Stimulated activated naive B cell treated with anti-CD40 and anti-IgM and Interleukin-4, amounts not matched to agents 10 μg/mL and 1 μg/mL and 100 μg/mL, for 72 hours (primary cell): ENCODE measurements around the gene GNG4.
A peak's percentile ranks its signal among the peaks of the same experiment; 100 is the strongest.
"Not testable (repeated sequence)": the region's sequence is repeated elsewhere in the genome, so short reads cannot be mapped to it uniquely, and the experiment has no call there.

ENCODE experiments used
- ATAC-seq, 2 donors: fragments of 150-1000 bp; cut with Tn5 transposase; replicated peaks; 2 replicates each; pipeline ENCODE4 v1.10.0; 2021; ENCODE audit warnings: moderate library complexity in 1 of 2
- DNase-seq: peaks from one replicate; pipeline ENCODE4 v3.0.0; 2021
- H3K27ac Mint-ChIP-seq: one replicate; pipeline ENCODE4 v1.8.0; 2022; ENCODE audit warnings: mild to moderate bottlenecking, mixed read lengths
- H3K27me3 Mint-ChIP-seq, 2 donors: one replicate each; pipeline ENCODE4 v1.8.0; 2022; ENCODE audit warnings: mixed read lengths in 2 of 2
- H3K36me3 Mint-ChIP-seq, 2 donors: one replicate each; pipeline ENCODE4 v1.8.0; 2022; ENCODE audit warnings: mixed read lengths in 2 of 2, mild to moderate bottlenecking in 1 of 2
- H3K4me1 Mint-ChIP-seq, 2 donors: one replicate each; pipeline ENCODE4 v1.8.0; 2022; ENCODE audit warnings: mixed read lengths in 2 of 2, mild to moderate bottlenecking in 1 of 2
- H3K4me3 Mint-ChIP-seq, 2 donors: one replicate each; pipeline ENCODE4 v1.8.0; 2022; ENCODE audit warnings: mild to moderate bottlenecking in 2 of 2, mixed read lengths in 2 of 2, moderate library complexity in 1 of 2
- H3K9me3 Mint-ChIP-seq, 2 donors: one replicate each; pipeline ENCODE4 v1.8.0; 2022; ENCODE audit warnings: mixed read lengths in 2 of 2, mild to moderate bottlenecking in 1 of 2

The GNG4 gene

GRCh38 chr1:235661568-235661967 lies 12.0 kb upstream of the GNG4 start:
- Mint-ChIP-seq H3K27me3 (no peaks in the 10 kb centered on the region), H3K4me1 (no peaks in the 10 kb centered on the region), H3K36me3 (peaks cover 19 to 42% of the 10 kb centered on the region in 2 donors), H3K9me3 (no peaks in the 10 kb centered on the region), H3K4me3 (no peak overlapping the region), H3K27ac (no peak overlapping the region)
- DNase-seq (no peak), ATAC-seq (no peak)

GRCh38 chr1:235659186-235659771 lies 9.7 kb upstream of the GNG4 start:
- H3K36me3 Mint-ChIP-seq: peaks cover 13 to 42% of the 10 kb centered on the region in 2 donors
- no peak for ATAC-seq
- no peak overlapping the region for H3K4me3 Mint-ChIP-seq
- H3K27ac Mint-ChIP-seq: no peak overlapping the region
- DNase-seq: no peak
- no peaks in the 10 kb centered on the region for H3K4me1 Mint-ChIP-seq
- peaks cover 0 to 4% of the 10 kb centered on the region in 2 donors for H3K9me3 Mint-ChIP-seq
- peaks cover under 1 to 5% of the 10 kb centered on the region in 2 donors for H3K27me3 Mint-ChIP-seq

GRCh38 chr1:235657747-235658526 lies 8.4 kb upstream of the GNG4 start:
- peaks cover 8 to 36% of the 10 kb centered on the region in 2 donors for H3K36me3 Mint-ChIP-seq
- DNase-seq (no peak), ATAC-seq (no peak)
- H3K27ac Mint-ChIP-seq: no peak overlapping the region
- no peaks in the 10 kb centered on the region for H3K4me1 Mint-ChIP-seq
- peaks cover 10 to 16% of the 10 kb centered on the region in 2 donors for H3K27me3 Mint-ChIP-seq
- H3K4me3 Mint-ChIP-seq: no peak overlapping the region
- peaks cover 3 to 4% of the 10 kb centered on the region in 2 donors for H3K9me3 Mint-ChIP-seq

- H3K27me3 Mint-ChIP-seq: peaks cover 17 to 23% of the 10 kb centered on the region in 2 donors
- H3K4me3 Mint-ChIP-seq: no peak overlapping the region
- H3K27ac Mint-ChIP-seq: no peak overlapping the region
- ATAC-seq: no peak
- no peaks in the 10 kb centered on the region for H3K4me1 Mint-ChIP-seq
- H3K9me3 Mint-ChIP-seq: peaks cover 3 to 4% of the 10 kb centered on the region in 2 donors
- DNase-seq: no peak
- H3K36me3 Mint-ChIP-seq: peaks cover 8 to 31% of the 10 kb centered on the region in 2 donors
Measured at GRCh38 chr1:235657269-235657668, 7.7 kb upstream of the GNG4 start.

- H3K36me3 Mint-ChIP-seq: peaks cover 2 to 11% of the 10 kb centered on the region in 2 donors
- no peak overlapping the region for H3K4me3 Mint-ChIP-seq
- DNase-seq (no peak), ATAC-seq (no peak)
- peaks cover 9 to 19% of the 10 kb centered on the region in 2 donors for H3K4me1 Mint-ChIP-seq
- peaks cover 47 to 49% of the 10 kb centered on the region in 2 donors for H3K27me3 Mint-ChIP-seq
- peaks cover 3 to 4% of the 10 kb centered on the region in 2 donors for H3K9me3 Mint-ChIP-seq
- H3K27ac Mint-ChIP-seq: no peak overlapping the region
Measured at GRCh38 chr1:235652364-235652763, 2.8 kb upstream of the GNG4 start.

GRCh38 chr1:235651170-235651806 lies 1.7 kb upstream of the GNG4 start:
- no peak for ATAC-seq

GRCh38 chr1:235650341-235651169 lies 971 bp upstream of the GNG4 start:
- H3K27me3 Mint-ChIP-seq: peaks cover 63 to 65% of the 10 kb centered on the region in 2 donors
- peak overlapping the region; percentile 21 to 50 for H3K4me3 Mint-ChIP-seq
- H3K36me3 Mint-ChIP-seq: peaks cover 0 to 4% of the 10 kb centered on the region in 2 donors
- ATAC-seq: peak; percentile 28 to 31
- peaks cover 3 to 4% of the 10 kb centered on the region in 2 donors for H3K9me3 Mint-ChIP-seq
- DNase-seq: no peak
- H3K27ac Mint-ChIP-seq: no peak overlapping the region
- H3K4me1 Mint-ChIP-seq: peaks cover 9 to 19% of the 10 kb centered on the region in 2 donors

More at GRCh38 chr1:235651170-235651806, 1.7 kb upstream of the GNG4 start:
- peaks cover 0 to 6% of the 10 kb centered on the region in 2 donors for H3K36me3 Mint-ChIP-seq
- peaks cover 57 to 59% of the 10 kb centered on the region in 2 donors for H3K27me3 Mint-ChIP-seq
- peak overlapping the region; percentile 21 to 50 for H3K4me3 Mint-ChIP-seq
- H3K27ac Mint-ChIP-seq: no peak overlapping the region
- peaks cover 3 to 4% of the 10 kb centered on the region in 2 donors for H3K9me3 Mint-ChIP-seq
- no peak for DNase-seq
- H3K4me1 Mint-ChIP-seq: peaks cover 9 to 19% of the 10 kb centered on the region in 2 donors

GRCh38 chr1:235648954-235649367 lies 623 bp downstream of the GNG4 start:
- ATAC-seq (peak; percentile 71 to 75), DNase-seq (peak; percentile 13)
- Mint-ChIP-seq H3K9me3 (peaks cover 0 to 2% of the 10 kb centered on the region in 2 donors), H3K27me3 (peaks cover 67 to 77% of the 10 kb centered on the region in 2 donors), H3K27ac (no peak overlapping the region), H3K4me1 (peaks cover 9 to 19% of the 10 kb centered on the region in 2 donors), H3K36me3 (no peaks in the 10 kb centered on the region), H3K4me3 (peak overlapping the region; percentile 70 to 80)

GRCh38 chr1:235648407-235648907 lies 1.1 kb downstream of the GNG4 start:
- H3K27ac Mint-ChIP-seq: no peak overlapping the region
- no peak for DNase-seq
- H3K27me3 Mint-ChIP-seq: peaks cover 68 to 80% of the 10 kb centered on the region in 2 donors
- H3K4me3 Mint-ChIP-seq: peak overlapping the region; percentile 70 to 80
- no peaks in the 10 kb centered on the region for H3K36me3 Mint-ChIP-seq
- no peaks in the 10 kb centered on the region for H3K9me3 Mint-ChIP-seq
- ATAC-seq: peak in 1 of 2 donors; percentile 5
- H3K4me1 Mint-ChIP-seq: peaks cover 9 to 20% of the 10 kb centered on the region in 2 donors

GRCh38 chr1:235647537-235647936 lies 2.0 kb downstream of the GNG4 start:
- peaks cover 69 to 81% of the 10 kb centered on the region in 2 donors for H3K27me3 Mint-ChIP-seq
- not testable (repeated sequence) for DNase-seq, H3K36me3 Mint-ChIP-seq, H3K4me3 Mint-ChIP-seq, ATAC-seq, H3K9me3 Mint-ChIP-seq, H3K27ac Mint-ChIP-seq
- H3K4me1 Mint-ChIP-seq: peaks cover 16 to 29% of the 10 kb centered on the region in 2 donors

- Mint-ChIP-seq H3K4me3 (no peak overlapping the region), H3K27me3 (peaks cover 74 to 78% of the 10 kb centered on the region in 2 donors), H3K9me3 (no peaks in the 10 kb centered on the region), H3K4me1 (peaks cover 22 to 38% of the 10 kb centered on the region in 2 donors), H3K36me3 (no peaks in the 10 kb centered on the region), H3K27ac (no peak overlapping the region)
- DNase-seq (no peak), ATAC-seq (no peak)
Measured at GRCh38 chr1:235646463-235646862, 3.1 kb downstream of the GNG4 start.

GRCh38 chr1:235644693-235645305 lies 4.8 kb downstream of the GNG4 start:
- DNase-seq: no peak
- peaks cover 16 to 29% of the 10 kb centered on the region in 2 donors for H3K4me1 Mint-ChIP-seq
- ATAC-seq: no peak
- no peaks in the 10 kb centered on the region for H3K9me3 Mint-ChIP-seq
- no peaks in the 10 kb centered on the region for H3K36me3 Mint-ChIP-seq
- H3K27me3 Mint-ChIP-seq: peaks cover 69 to 77% of the 10 kb centered on the region in 2 donors
- H3K27ac Mint-ChIP-seq: no peak overlapping the region
- no peak overlapping the region for H3K4me3 Mint-ChIP-seq
